Measurements from ENCODE around the gene ITGB3BP. TPM values are rescaled to one million over a fixed set of nuclear protein-coding genes. Genes with fewer than 3 reads are reported as not detected.
"Not testable (repeated sequence)": the region's sequence is repeated elsewhere in the genome, so short reads cannot be mapped to it uniquely, and the experiment has no call there.

The ITGB3BP gene
- polyA plus RNA-seq, 3 donors: 55.3 to 67.9 (median 58.5) TPM

GRCh38 chr1:63509718-63510117 lies 13.3 kb downstream of the ITGB3BP start:
- no peak for DNase-seq (ENCODE audit: low read depth in 3 of 3, low spot score in 2 of 3)

- no peak for DNase-seq (ENCODE audit: low read depth in 3 of 3, low spot score in 2 of 3)
Observed at GRCh38 chr1:63506782-63507181, 16.2 kb downstream of the ITGB3BP start.

GRCh38 chr1:63501256-63501655 lies 21.8 kb downstream of the ITGB3BP start:
- DNase-seq (ENCODE audit: low read depth in 3 of 3, low spot score in 2 of 3): no peak

- no peak for DNase-seq (ENCODE audit: low read depth in 3 of 3, low spot score in 2 of 3)
Observed at GRCh38 chr1:63498106-63498505, 24.9 kb downstream of the ITGB3BP start.

- no peak for DNase-seq (ENCODE audit: low read depth in 3 of 3, low spot score in 2 of 3)
Observed at GRCh38 chr1:63497577-63497976, 25.4 kb downstream of the ITGB3BP start.

GRCh38 chr1:63487336-63488065 lies 35.5 kb downstream of the ITGB3BP start:
- DNase-seq (ENCODE audit: low read depth in 3 of 3, low spot score in 2 of 3): no peak

GRCh38 chr1:63486629-63487028 lies 36.4 kb downstream of the ITGB3BP start:
- no peak for DNase-seq (ENCODE audit: low read depth in 3 of 3, low spot score in 2 of 3)

- no peak for DNase-seq (ENCODE audit: low read depth in 3 of 3, low spot score in 2 of 3)
Observed at GRCh38 chr1:63480057-63480456, 43.0 kb downstream of the ITGB3BP start.

GRCh38 chr1:63475761-63476160 lies 47.3 kb downstream of the ITGB3BP start:
- DNase-seq (ENCODE audit: low read depth in 3 of 3, low spot score in 2 of 3): no peak

GRCh38 chr1:63468683-63469082 lies 54.3 kb downstream of the ITGB3BP start:
- DNase-seq (ENCODE audit: low read depth in 3 of 3, low spot score in 2 of 3): not testable (repeated sequence)

- DNase-seq (ENCODE audit: low read depth in 3 of 3, low spot score in 2 of 3): no peak
Observed at GRCh38 chr1:63466759-63467158, 56.3 kb downstream of the ITGB3BP start.

GRCh38 chr1:63466181-63466580 lies 56.8 kb downstream of the ITGB3BP start:
- DNase-seq (ENCODE audit: low read depth in 3 of 3, low spot score in 2 of 3): no peak

GRCh38 chr1:63463248-63463647 lies 59.8 kb downstream of the ITGB3BP start:
- no peak for DNase-seq (ENCODE audit: low read depth in 3 of 3, low spot score in 2 of 3)

GRCh38 chr1:63461661-63462230 lies 61.3 kb downstream of the ITGB3BP start:
- no peak for DNase-seq (ENCODE audit: low read depth in 3 of 3, low spot score in 2 of 3)

- no peak for DNase-seq (ENCODE audit: low read depth in 3 of 3, low spot score in 2 of 3)
Observed at GRCh38 chr1:63458750-63459149, 64.3 kb downstream of the ITGB3BP start.

- no peak for DNase-seq (ENCODE audit: low read depth in 3 of 3, low spot score in 2 of 3)
Observed at GRCh38 chr1:63454269-63454668, 68.8 kb downstream of the ITGB3BP start.

- DNase-seq (ENCODE audit: low read depth in 3 of 3, low spot score in 2 of 3): no peak
Observed at GRCh38 chr1:63453232-63453631, 69.8 kb downstream of the ITGB3BP start.

- no peak for DNase-seq (ENCODE audit: low read depth in 3 of 3, low spot score in 2 of 3)
Observed at GRCh38 chr1:63450416-63450815, 72.6 kb downstream of the ITGB3BP start.

GRCh38 chr1:63448731-63449246 lies 74.2 kb downstream of the ITGB3BP start:
- no peak for DNase-seq (ENCODE audit: low read depth in 3 of 3, low spot score in 2 of 3)

GRCh38 chr1:63442141-63442475 lies 80.9 kb downstream of the ITGB3BP start:
- DNase-seq (ENCODE audit: low read depth in 3 of 3, low spot score in 2 of 3): no peak

GRCh38 chr1:63435161-63435560 lies 87.9 kb downstream of the ITGB3BP start:
- no peak for DNase-seq (ENCODE audit: low read depth in 3 of 3, low spot score in 2 of 3)

GRCh38 chr1:63429281-63429680 lies 93.7 kb downstream of the ITGB3BP start:
- DNase-seq (ENCODE audit: low read depth in 3 of 3, low spot score in 2 of 3): no peak

Measured in right renal cortex interstitium (tissue), 3 donors.